SK-N-SH treated with all-trans-retinoic acid at 6 μM for 48 hours (cell line): ENCODE measurements around the gene LIMS1.
A peak's percentile ranks its signal among the peaks of the same experiment; 100 is the strongest.
"Not testable (repeated sequence)": the region's sequence is repeated elsewhere in the genome, so short reads cannot be mapped to it uniquely, and the experiment has no call there.

Experiments
- ATAC-seq: fragments of 200-7000 bp; cut with Tn5 transposase; 3 replicates; pipeline ENCODE4 v1.9.1; 2020; ENCODE audit warnings: mild to moderate bottlenecking, moderate library complexity
- ARNTL ChIP-seq: fragments of 450-650 bp; formaldehyde crosslinking; IDR thresholded peaks from 2 replicates; pipeline ENCODE4 v1.5.0; 2020; ENCODE audit warnings: low read depth, mild to moderate bottlenecking, moderate library complexity, borderline replicate concordance
- BACH2 ChIP-seq: fragments of 250-450 bp; sonication (Bioruptor Pico); IDR thresholded peaks from 2 replicates; pipeline ENCODE4 v1.9.0; 2021; ENCODE audit warnings: mild to moderate bottlenecking, borderline replicate concordance
- CREB5 ChIP-seq: fragments of 250-450 bp; sonication (Bioruptor Pico); IDR thresholded peaks from 2 replicates; pipeline ENCODE4 v1.5.1; 2020; ENCODE audit warnings: low read depth, mild to moderate bottlenecking, moderate library complexity
- CSDC2 ChIP-seq: fragments of 250-450 bp; sonication (Bioruptor Pico); IDR thresholded peaks from 2 replicates; pipeline ENCODE4 v1.5.0; 2020; ENCODE audit warnings: mild to moderate bottlenecking, moderate library complexity
- CSRNP3 ChIP-seq: fragments of 250-450 bp; sonication (Bioruptor Pico); IDR thresholded peaks from 2 replicates; pipeline ENCODE4 v1.5.1; 2021; ENCODE audit warnings: mild to moderate bottlenecking, moderate library complexity
- ESRRG ChIP-seq: fragments of 250-450 bp; sonication (Bioruptor Pico); IDR thresholded peaks from 2 replicates; pipeline ENCODE4 v1.6.1; 2021; ENCODE audit warnings: mild to moderate bottlenecking
- ISL1 ChIP-seq: fragments of 250-450 bp; sonication (Bioruptor Pico); IDR thresholded peaks from 2 replicates; pipeline ENCODE4 v2.1.2; 2022; ENCODE audit warnings: mild to moderate bottlenecking, moderate library complexity
- PATZ1 ChIP-seq: fragments of 250-450 bp; sonication (Bioruptor Pico); IDR thresholded peaks from 2 replicates; pipeline ENCODE4 v1.8.0; 2020; ENCODE audit warnings: mild to moderate bottlenecking, moderate library complexity, borderline replicate concordance
- POU6F1 ChIP-seq: fragments of 250-450 bp; sonication (Bioruptor Pico); IDR thresholded peaks from 2 replicates; pipeline ENCODE4 v1.8.0; 2021; ENCODE audit warnings: low read depth, mild to moderate bottlenecking, moderate library complexity, borderline replicate concordance
- PPARA ChIP-seq: fragments of 250-450 bp; sonication (Bioruptor Pico); IDR thresholded peaks from 2 replicates; pipeline ENCODE4 v1.5.0; 2020; ENCODE audit warnings: mild to moderate bottlenecking, borderline replicate concordance
- RARB ChIP-seq: fragments of 250-450 bp; sonication (Bioruptor Pico); IDR thresholded peaks from 2 replicates; pipeline ENCODE4 v1.8.0; 2021; ENCODE audit warnings: mild to moderate bottlenecking, moderate library complexity
- TOX ChIP-seq: fragments of 250-450 bp; sonication (Bioruptor Pico); IDR thresholded peaks from 2 replicates; pipeline ENCODE4 v1.8.0; 2021; ENCODE audit warnings: mild to moderate bottlenecking, moderate library complexity, borderline replicate concordance
- TSHZ2 ChIP-seq: fragments of 250-450 bp; sonication (Bioruptor Pico); IDR thresholded peaks from 2 replicates; pipeline ENCODE4 v1.5.0; 2020; ENCODE audit warnings: mild to moderate bottlenecking, moderate library complexity
- ZFP3 ChIP-seq: fragments of 250-450 bp; sonication (Bioruptor Pico); IDR thresholded peaks from 2 replicates; pipeline ENCODE4 v1.5.0; 2020; ENCODE audit warnings: mild to moderate bottlenecking, moderate library complexity
- ZFP30 ChIP-seq: fragments of 450-650 bp; formaldehyde crosslinking; IDR thresholded peaks from 2 replicates; pipeline ENCODE4 v1.5.0; 2022; ENCODE audit warnings: mild to moderate bottlenecking, moderate library complexity
- ZNF565 ChIP-seq: fragments of 450-650 bp; formaldehyde crosslinking; conservative IDR thresholded peaks from 2 replicates; pipeline ENCODE4 v1.5.0; 2020; ENCODE audit warnings: low read depth, mild to moderate bottlenecking, moderate library complexity
- ZNF70 ChIP-seq: fragments of 450-650 bp; formaldehyde crosslinking; IDR thresholded peaks from 2 replicates; pipeline ENCODE4 v1.5.0; 2020; ENCODE audit warnings: mild to moderate bottlenecking, moderate library complexity

The LIMS1 gene

GRCh38 chr2:108691447-108691846 is 157.2 kb downstream of the LIMS1 start:
- no peak for ATAC-seq
- TF ChIP-seq ISL1 (CRISPR knock-in tag) = no peak

GRCh38 chr2:108701208-108701607 is 166.9 kb downstream of the LIMS1 start:
- no peak for ATAC-seq
- TF ChIP-seq ZFP30 (CRISPR knock-in tag) (no peak), ESRRG (CRISPR knock-in tag) (no peak), PATZ1 (no peak), BACH2 (CRISPR knock-in tag) (no peak), PPARA (CRISPR knock-in tag) (no peak), TSHZ2 (CRISPR knock-in tag) (no peak), POU6F1 (CRISPR knock-in tag) (no peak), TOX (no peak), ZNF70 (no peak), ZNF565 (CRISPR knock-in tag) (no peak), CREB5 (no peak)
- TF ChIP-seq, all 23 proteins: peak for 0

- no peak for TF ChIP-seq RARB (CRISPR knock-in tag)
- TF ChIP-seq, all 23 proteins: peak for 0
- no peak for ATAC-seq
Observed at GRCh38 chr2:108701806-108702205, 167.5 kb downstream of the LIMS1 start.

GRCh38 chr2:108704871-108705270 is 170.6 kb downstream of the LIMS1 start:
- no peak for ATAC-seq
- no peak for TF ChIP-seq POU6F1 (CRISPR knock-in tag)
- no peak for TF ChIP-seq ZNF70
- no peak for TF ChIP-seq BACH2 (CRISPR knock-in tag)
- TF ChIP-seq, all 23 proteins: peak for 0

- no peak for ATAC-seq
- TF ChIP-seq ARNTL (CRISPR knock-in tag) (no peak), ZFP30 (CRISPR knock-in tag) (peak; percentile 91), CSRNP3 (no peak), BACH2 (CRISPR knock-in tag) (no peak), CSDC2 (CRISPR knock-in tag) (no peak), ZFP3 (CRISPR knock-in tag) (no peak)
Observed at GRCh38 chr2:108707300-108707699, 173.0 kb downstream of the LIMS1 start.

- ATAC-seq = not testable (repeated sequence)
Observed at GRCh38 chr2:108716971-108717370, 182.7 kb downstream of the LIMS1 start.
